GM19463 (cell line): ENCODE measurements around the gene ZSWIM6.

Source experiments
- ATAC-seq: cut with Tn5 transposase; IDR thresholded peaks from one replicate; pipeline ENCODE4 v1.9.1; 2021; ENCODE audit warnings: mild to moderate bottlenecking, moderate library complexity; ENCODE audit not compliant: unreplicated experiment

The ZSWIM6 gene

GRCh38 chr5:61357745-61358144, 25.7 kb downstream of the ZSWIM6 start:
- no peak for ATAC-seq

GRCh38 chr5:61362796-61363368, 30.8 kb downstream of the ZSWIM6 start:
- no peak for ATAC-seq

- no peak for ATAC-seq
Measured at GRCh38 chr5:61363401-61364114, 31.5 kb downstream of the ZSWIM6 start.

GRCh38 chr5:61366497-61367240, 34.6 kb downstream of the ZSWIM6 start:
- ATAC-seq: no peak

- ATAC-seq: no peak
Measured at GRCh38 chr5:61370506-61370905, 38.4 kb downstream of the ZSWIM6 start.

- ATAC-seq: no peak
Measured at GRCh38 chr5:61371474-61371873, 39.4 kb downstream of the ZSWIM6 start.

GRCh38 chr5:61379677-61380076, 47.6 kb downstream of the ZSWIM6 start:
- no peak for ATAC-seq

- ATAC-seq: no peak
Measured at GRCh38 chr5:61381968-61382367, 49.9 kb downstream of the ZSWIM6 start.

- ATAC-seq: no peak
Measured at GRCh38 chr5:61385627-61386026, 53.6 kb downstream of the ZSWIM6 start.

GRCh38 chr5:61386045-61386800, 54.2 kb downstream of the ZSWIM6 start:
- ATAC-seq: no peak

GRCh38 chr5:61389609-61390008, 57.6 kb downstream of the ZSWIM6 start:
- ATAC-seq: no peak

GRCh38 chr5:61394078-61394704, 62.1 kb downstream of the ZSWIM6 start:
- ATAC-seq: no peak

GRCh38 chr5:61394793-61395192, 62.7 kb downstream of the ZSWIM6 start:
- ATAC-seq: no peak

- no peak for ATAC-seq
Measured at GRCh38 chr5:61397238-61397637, 65.2 kb downstream of the ZSWIM6 start.

- ATAC-seq: no peak
Measured at GRCh38 chr5:61397937-61398336, 65.9 kb downstream of the ZSWIM6 start.

- ATAC-seq: no peak
Measured at GRCh38 chr5:61398440-61398839, 66.4 kb downstream of the ZSWIM6 start.

- ATAC-seq: no peak
Measured at GRCh38 chr5:61399679-61400078, 67.6 kb downstream of the ZSWIM6 start.

GRCh38 chr5:61401726-61402125, 69.7 kb downstream of the ZSWIM6 start:
- no peak for ATAC-seq

- no peak for ATAC-seq
Measured at GRCh38 chr5:61402244-61402823, 70.3 kb downstream of the ZSWIM6 start.
